SKM-1 (cell line): ENCODE measurements around the gene PKM.
"Not testable (repeated sequence)": the region's sequence is repeated elsewhere in the genome, so short reads cannot be mapped to it uniquely, and the experiment has no call there.

Experiments used
- DNase-seq: peaks from one replicate; lab custom pipeline; 2025; ENCODE audit not compliant: unreplicated experiment; lab: John Stamatoyannopoulos, UW

PKM gene

DNA sequence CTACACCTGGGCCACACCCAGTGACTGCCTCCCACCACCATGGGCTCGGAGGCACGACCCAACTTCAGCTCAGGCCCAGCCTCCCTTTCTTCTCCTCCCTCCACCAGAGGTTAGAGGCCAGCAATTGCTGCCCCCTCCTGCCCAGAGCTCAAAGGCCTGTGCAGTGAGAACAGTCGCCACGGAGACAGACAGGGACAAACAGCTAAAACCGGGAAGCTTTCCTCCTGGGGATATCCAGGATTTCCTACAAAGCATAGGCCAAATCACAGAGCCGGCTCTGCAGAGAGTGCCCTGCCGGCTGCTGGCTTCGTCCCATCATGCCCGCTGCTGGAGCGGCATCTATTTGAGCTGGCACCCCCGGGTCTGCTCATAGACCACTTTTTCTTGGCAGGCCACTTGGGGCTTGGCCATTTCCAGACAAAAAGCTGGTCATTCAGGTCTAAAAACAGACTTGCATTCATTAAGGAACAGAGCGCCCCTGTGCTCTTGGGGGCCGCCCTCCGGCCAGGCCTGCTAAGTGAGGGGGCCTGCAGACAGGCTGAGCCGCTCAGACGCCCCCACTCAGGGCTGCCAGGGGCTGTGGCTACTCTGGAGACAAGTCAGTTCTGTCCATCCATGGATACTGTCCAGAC, 50.9 kb downstream of the PKM start:
- no peak for DNase-seq

DNA sequence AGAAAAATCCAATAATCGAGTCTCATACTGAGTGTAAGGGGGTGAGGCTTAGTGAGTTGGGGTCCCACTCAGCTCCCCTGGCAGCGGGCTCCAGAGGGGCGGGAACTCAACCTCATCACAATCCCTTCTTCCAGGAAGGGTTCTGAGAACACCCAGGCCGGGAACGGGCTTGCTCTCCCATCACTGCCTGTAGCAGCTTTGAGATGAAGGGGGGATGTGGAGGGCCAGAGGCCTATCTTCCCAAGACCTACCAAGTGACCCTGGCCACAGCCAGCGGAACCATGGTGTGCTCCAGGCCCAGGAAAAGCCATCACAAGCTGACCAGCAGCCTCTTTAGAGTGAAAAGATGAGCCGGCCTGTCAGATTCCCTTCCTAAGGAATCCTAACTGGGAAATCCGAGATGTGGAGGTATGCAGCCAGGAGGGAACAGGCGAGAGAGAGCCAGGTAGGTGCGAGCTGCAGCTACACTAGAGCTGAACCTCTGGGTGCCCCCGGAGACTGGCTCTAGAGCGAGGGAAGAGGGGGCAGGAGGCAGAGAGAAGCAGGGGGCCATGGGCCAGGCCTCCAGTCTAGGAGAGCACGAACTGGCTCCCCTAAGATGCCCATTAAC, 51.9 kb downstream of the PKM start:
- no peak for DNase-seq

- DNase-seq, result no peak
These were observed 54.2 kb downstream of the PKM start for GRCh38 chr15:72176743-72177142.

DNA sequence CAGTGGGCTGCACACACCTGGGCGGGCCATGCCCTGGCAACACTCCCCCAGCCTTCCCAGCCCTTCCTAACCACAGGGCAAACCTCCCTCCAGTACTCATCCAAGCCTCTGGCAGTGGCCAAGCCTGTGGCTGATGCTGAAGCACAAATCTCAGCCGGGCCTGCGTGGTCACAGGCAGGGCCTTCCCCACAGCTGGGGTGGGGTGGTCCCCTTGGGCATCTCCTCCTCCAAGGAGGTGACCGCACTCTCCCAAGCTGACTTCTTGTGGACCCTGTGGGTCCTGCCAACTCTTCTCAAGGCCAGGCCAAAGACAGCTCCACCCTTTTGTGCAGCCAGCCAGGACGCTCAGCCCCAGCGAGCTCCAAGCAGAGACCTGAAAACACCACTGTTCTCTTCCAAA, 54.8 kb downstream of the PKM start:
- no peak for DNase-seq

DNA sequence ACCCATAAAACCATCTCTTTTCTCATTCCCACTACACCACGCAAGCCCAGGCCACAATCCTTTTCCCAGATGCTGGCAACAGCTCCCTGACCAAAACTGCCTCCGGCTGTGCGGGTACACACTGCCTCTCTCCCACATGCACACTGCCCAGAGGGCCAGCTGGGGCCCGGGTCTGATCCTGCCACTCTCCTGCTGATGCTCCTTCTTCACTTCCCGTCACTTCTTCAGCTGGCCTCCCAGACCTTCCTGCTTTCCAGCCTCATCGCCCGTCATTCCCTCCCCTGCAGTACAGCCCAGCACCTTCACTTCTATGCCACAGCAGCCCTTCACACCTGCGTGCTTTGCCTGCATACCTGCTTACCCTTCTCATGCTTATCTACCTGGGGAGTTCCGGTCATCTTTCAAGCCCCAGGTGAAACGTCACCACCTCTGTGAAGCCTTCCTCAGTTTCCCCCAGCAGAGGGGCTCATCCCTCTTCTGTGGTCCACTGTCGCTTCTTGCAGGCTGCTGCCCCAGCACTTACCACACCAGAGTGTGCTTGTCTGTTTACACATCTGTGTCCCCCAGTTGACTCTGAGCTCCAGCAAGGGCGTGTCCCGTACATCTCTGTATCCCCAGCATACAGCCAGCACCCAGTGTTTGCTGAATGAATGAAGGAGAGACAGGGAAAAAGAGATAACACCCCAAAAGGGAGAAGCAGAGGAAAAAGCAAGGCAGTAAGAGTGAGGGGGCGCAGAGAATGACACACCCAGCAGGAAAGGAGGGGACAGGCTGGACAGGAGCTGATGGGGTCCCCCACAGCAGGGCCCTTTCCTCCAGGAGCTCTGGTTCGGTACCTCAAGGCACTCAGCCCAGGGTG, 55.6 kb downstream of the PKM start:
- DNase-seq, result no peak

DNA sequence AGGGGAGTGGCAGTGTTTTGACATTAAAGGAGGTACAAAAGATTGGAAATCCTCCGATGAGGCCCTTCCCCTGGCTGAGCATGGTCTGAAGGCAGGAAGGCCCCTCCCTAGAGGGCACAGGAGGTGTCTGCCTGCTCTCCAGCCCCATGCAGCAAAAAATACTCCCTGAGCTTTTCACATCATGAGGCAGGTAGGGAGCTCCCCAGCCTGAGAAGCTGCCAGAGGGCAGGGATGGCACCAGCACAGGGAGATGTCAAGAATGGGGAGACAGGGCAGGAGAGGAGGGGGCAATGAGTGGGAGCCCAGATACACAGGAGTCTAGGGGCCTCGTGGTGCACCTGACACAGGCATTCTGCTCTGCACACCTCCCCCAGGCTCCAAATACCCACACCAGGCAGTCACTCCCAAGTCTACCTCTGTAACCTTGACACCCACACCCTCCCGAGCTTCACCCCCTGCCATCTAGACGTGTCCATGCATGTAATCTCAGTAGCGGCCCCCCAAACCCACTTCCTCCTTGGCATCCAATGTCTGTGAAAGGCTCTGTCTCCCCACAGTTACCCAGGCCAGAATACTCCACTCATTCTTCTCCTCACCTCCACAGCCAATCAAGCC, 56.3 kb downstream of the PKM start:
- no peak for DNase-seq

DNA sequence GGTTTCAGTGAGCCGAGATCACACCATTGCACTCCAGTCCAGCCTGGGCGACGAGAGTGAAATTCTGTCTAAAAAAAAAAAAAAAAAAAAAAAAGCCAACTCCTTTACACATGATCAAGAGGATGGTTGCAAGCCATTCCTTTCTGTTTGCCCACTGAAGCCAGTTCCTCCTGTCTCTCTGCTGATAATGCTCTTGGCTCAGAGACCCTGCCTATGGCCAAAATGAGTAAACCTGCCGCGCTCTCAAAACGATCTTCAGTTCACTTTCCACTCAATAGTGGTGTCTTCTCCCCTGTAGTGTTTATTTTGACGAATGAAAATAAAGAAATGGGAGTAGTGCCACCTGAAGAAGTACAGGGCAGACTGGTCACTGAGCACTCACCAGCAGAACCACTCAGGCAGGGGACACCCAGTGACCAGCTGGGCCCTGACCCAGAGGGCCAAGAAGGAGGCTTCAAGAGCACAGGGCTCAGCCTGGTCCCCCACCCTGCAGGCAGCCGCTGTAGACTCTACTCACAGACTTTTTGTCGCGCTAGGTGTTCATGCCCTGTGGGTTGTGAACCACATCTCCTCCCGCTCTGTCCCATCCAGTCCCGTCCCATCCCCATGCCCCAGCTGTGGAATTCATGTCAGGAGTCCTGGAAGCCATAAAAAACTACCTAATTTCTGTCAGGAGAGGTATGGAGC, 57.0 kb downstream of the PKM start:
- DNase-seq, result no peak

DNA sequence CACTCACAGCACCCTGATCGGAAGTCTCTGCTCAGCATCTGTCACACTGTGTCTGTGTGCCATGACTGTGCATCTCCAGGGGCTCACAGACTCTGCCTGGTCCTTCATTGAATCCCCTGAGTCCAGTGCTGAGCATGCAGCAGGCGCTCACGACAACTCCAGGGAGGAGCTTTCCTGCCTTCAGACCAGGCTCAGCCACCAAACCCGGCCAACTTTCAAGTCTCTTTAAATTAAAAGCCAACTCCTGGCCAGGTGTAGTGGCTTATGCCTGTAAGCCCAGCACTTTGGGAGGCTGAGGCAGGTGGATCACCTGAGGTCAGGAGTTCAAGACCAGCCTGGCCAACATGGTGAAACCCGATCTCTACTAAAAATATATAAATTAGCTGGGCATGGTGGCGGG, 57.6 kb downstream of the PKM start:
- DNase-seq, result no peak

DNA sequence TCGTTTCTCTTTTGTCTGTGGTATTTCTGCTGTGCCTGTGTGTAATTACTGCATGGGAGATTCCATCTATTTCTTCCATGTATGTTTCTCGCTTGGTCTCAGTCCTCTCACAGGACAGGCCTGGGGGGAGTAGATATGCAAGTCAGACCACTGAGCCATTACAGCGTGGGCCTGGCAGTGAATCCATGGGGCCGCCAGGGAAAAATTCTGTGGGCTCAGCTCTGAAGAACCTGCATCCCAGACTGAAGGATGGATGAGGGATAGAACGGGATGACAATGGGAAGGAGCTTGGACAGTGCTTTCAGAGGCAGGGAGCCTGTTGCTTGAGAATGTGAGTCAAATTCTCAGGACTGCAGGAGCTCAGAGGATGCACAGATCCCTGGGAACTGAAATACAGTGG, 58.2 kb downstream of the PKM start:
- no peak for DNase-seq

GRCh38 chr15:72171978-72172377, 59.0 kb downstream of the PKM start:
- not testable (repeated sequence) for DNase-seq

DNA sequence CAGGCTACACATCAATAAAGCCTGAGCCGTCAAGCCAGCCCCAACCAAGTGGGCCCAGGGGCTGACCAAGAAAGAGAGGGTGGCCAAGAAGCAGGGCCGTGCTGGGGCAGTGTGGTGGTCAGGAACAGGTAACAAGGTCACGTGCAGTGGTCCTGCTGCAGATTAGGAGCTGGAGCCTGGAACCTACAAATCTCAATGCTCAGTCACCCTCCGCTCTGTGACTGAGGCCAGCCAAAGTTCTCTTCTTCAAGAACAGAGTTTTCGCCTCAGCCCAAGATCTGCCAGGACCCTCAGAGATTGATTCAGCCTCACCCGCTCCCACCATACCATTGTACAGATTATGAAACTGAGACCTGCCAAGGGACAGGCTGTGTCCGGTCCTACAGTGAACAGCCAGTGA, 60.3 kb downstream of the PKM start:
- DNase-seq, result no peak

- DNase-seq, result no peak
These were observed 60.9 kb downstream of the PKM start for GRCh38 chr15:72169921-72170611.

GRCh38 chr15:72169236-72169920, 61.6 kb downstream of the PKM start:
- DNase-seq, result no peak

DNA sequence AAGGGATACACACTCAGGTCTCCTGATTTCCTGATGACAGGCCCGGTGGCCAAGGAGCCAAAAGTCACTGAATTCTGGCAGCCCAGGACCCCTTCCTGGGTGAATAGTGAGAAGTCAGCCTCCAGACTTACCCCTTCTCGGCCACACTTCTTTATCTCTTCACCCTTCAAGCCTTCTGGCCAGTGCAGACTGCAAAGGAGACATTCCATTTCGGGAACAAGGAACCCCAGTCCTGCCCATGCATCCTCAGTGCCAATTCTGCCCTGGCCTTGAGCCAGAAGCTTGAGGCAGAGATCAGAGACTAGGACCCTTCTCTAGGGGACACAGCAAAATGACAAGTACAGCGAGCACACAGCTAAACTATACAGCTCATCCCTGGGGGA, 62.2 kb downstream of the PKM start:
- no peak for DNase-seq

DNA sequence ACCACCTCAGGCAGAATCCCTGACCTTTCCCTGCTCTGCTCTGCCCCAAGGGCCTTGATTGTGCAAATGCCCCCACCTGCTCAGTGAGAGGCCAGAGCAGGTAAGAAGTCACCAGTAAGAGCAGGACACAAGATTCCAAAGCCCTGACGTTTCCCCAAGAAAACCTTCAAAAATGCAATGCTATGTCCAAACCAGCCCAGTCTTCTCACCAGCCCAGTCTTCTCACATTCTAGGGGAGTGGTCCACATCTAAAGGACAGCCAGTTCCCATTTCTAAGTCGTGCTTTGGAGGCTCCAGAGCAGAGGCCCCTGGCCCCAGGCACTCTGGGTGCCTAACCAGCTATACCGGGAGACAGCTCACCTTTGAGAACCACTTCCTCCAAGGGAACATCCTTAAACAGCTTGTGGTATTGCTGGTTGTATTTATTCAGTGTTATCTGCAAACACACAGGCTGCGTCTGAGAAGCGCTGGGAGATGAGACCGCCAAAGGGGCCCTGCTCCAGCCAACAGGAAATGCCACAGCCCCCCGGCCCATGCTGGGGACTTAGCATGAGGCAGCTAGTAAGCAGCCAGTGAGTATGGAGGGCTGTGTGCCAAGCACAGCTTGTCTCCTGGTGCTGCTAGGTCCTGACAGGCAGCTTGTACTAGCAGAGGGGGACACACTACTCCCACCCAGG, 62.7 kb downstream of the PKM start:
- DNase-seq, result no peak

GRCh38 chr15:72167445-72167844, 63.5 kb downstream of the PKM start:
- no peak for DNase-seq

DNA sequence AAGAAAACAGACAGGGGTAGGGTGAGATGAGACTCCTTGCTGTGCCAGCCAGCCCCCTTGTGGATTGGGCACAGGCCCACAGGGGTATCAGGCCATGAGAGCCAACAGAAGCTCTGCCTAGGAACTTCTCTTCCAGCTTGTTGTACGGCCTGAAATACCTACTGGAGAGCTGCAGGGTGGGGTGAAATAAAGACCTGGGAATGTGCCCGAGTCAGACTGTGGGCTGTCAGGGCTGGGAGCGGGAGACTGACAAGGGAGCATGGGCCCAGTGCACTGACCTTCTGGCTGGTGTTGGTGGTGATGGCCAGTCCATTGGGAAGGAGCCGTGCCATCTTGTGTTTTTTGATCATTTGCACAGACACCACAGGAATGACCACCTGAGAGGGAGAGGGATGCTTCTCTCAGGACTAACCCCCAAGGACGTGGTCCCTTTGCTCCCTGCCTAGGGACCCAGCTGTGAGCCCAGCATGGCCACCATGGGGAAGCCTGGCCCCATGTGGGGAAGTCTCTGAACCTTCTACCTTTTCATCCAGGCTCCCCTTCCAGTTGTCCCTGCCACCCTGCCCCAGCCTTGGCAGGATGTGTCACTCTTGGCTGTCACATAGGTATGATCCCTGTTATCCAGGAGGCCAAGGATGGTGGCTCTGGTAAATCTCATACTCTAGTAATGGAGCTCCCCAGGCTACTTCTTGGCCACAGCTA, 64.1 kb downstream of the PKM start:
- no peak for DNase-seq

DNA sequence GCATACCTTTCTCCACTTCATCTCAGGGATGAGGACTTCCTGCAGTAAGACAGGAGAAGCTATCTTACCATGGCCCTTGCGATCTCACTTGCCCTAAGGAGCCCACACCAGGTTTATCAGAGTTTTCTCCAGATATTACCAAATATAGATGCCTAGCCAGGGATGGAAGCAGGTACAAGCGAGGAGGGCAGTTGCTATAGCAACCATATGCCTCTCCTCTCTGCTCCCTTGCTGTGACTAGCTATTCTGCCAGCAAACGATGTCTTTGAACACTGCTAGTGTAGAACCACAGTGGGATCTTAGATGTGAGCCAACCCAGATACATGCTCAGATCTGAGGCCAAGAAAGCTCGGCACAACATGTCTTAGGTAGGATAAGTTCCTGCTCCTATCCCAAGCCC, 67.3 kb downstream of the PKM start:
- DNase-seq, result no peak

- no peak for DNase-seq
These were observed 68.4 kb downstream of the PKM start for GRCh38 chr15:72162569-72162968.
